Left lung (tissue), 10 donors: Measurements from ENCODE around the gene IZUMO4. TPM values are rescaled to one million over a fixed set of nuclear protein-coding genes. Genes with fewer than 3 reads are reported as not detected.
A peak's percentile ranks its signal among the peaks of the same experiment; 100 is the strongest.

Source experiments
- ATAC-seq: fragments of 200-7000 bp; cut with Tn5 transposase; one replicate; pipeline ENCODE4 v1.9.1; 2020; ENCODE audit warnings: moderate library complexity
- DNase-seq, 4 donors: peaks; one replicate each; pipeline ENCODE4 v3.0.0-alpha.2; 2013 to 2020
- H3K27ac ChIP-seq, 2 donors: fragments of 200-600 bp; sonication (generic) in 1 of 2; one replicate each; pipeline versions ENCODE4 v1.5.0 to v1.8.0; 2020 to 2021
- H3K27me3 ChIP-seq, 2 donors: fragments of 200-600 bp; sonication (generic) in 1 of 2; one replicate each; pipeline versions ENCODE4 v1.5.0 to v1.8.0; 2020 to 2021
- H3K36me3 ChIP-seq, 2 donors: fragments of 200-600 bp; sonication (generic) in 1 of 2; one replicate each; pipeline versions ENCODE4 v1.5.0 to v1.8.0; 2020 to 2021
- H3K4me1 ChIP-seq, 2 donors: fragments of 200-600 bp; one replicate each; pipeline ENCODE4 v1.8.0; 2021
- H3K4me3 ChIP-seq, 2 donors: fragments of 200-600 bp; sonication (generic) in 1 of 2; one replicate each; pipeline versions ENCODE4 v1.5.0 to v1.8.0; 2020 to 2021; ENCODE audit warnings: mild to moderate bottlenecking in 1 of 2
- H3K9me3 ChIP-seq, 2 donors: fragments of 200-600 bp; sonication (generic) in 1 of 2; one replicate each; pipeline versions ENCODE4 v1.5.0 to v1.8.0; 2020 to 2021
- intact Hi-C, 2 donors: fragments of 100-400 bp; cut with DNase I; formaldehyde crosslinking; loops; one replicate each; pipeline versions ENCODE4 v1.11.2 to v1.14.2; 2022
- polyA plus RNA-seq, 6 donors: library from polyadenylated mRNA; unstranded; fragments of 120-200 nt; gene quantifications; one replicate each; pipeline ENCODE4 v1.2.1, GENCODE V29; 2013; ENCODE audit not compliant: insufficient read length in 6 of 6
- total RNA-seq, 2 donors: library from RNA; stranded (reverse); fragmentation: NEBNext Ultra II Directional; extraction: Animal tissue kit (Norgen Biotek cat#: 25700); gene quantifications; one replicate each; pipeline ENCODE4 v1.2.1, GENCODE V29; 2021
- TF ChIP-seq, protein P1 (sequence below), 2 donors: fragments of 200-600 bp; sonication (generic) in 1 of 2; IDR thresholded peaks; one replicate each; pipeline versions ENCODE4 v1.5.0 to v1.8.0; 2021; ENCODE audit warnings: antibody characterized with exemption in 2 of 2
- donor health status: DM: no; HTN: yes; CAD: no.
- donor health status: DM: no; HTN: no; CAD: no.

IZUMO4 gene
- total and polyA plus RNA-seq, 8 donors, result 2.6 to 8.5 (median 5.9) TPM

- H3K4me1 ChIP-seq, result peaks cover 30 to 39% of the 10 kb centered on the region in 2 donors
- no peak for DNase-seq
- TF ChIP-seq, protein P1, sequence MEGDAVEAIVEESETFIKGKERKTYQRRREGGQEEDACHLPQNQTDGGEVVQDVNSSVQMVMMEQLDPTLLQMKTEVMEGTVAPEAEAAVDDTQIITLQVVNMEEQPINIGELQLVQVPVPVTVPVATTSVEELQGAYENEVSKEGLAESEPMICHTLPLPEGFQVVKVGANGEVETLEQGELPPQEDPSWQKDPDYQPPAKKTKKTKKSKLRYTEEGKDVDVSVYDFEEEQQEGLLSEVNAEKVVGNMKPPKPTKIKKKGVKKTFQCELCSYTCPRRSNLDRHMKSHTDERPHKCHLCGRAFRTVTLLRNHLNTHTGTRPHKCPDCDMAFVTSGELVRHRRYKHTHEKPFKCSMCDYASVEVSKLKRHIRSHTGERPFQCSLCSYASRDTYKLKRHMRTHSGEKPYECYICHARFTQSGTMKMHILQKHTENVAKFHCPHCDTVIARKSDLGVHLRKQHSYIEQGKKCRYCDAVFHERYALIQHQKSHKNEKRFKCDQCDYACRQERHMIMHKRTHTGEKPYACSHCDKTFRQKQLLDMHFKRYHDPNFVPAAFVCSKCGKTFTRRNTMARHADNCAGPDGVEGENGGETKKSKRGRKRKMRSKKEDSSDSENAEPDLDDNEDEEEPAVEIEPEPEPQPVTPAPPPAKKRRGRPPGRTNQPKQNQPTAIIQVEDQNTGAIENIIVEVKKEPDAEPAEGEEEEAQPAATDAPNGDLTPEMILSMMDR (IDR thresholded peaks at IDR 0.05), result no peak
- ATAC-seq, result no peak
- no peak overlapping the region for H3K4me3 ChIP-seq
- H3K36me3 ChIP-seq, result no peaks in the 10 kb centered on the region
- intact Hi-C loops, result no loop called here
- H3K27ac ChIP-seq, result peak overlapping the region; percentile 42 to 49
- H3K27me3 ChIP-seq, result no peaks in the 10 kb centered on the region
- H3K9me3 ChIP-seq, result no peaks in the 10 kb centered on the region
These were observed 32.3 kb upstream of the IZUMO4 start for GRCh38 chr19:2064395-2064787.

DNA sequence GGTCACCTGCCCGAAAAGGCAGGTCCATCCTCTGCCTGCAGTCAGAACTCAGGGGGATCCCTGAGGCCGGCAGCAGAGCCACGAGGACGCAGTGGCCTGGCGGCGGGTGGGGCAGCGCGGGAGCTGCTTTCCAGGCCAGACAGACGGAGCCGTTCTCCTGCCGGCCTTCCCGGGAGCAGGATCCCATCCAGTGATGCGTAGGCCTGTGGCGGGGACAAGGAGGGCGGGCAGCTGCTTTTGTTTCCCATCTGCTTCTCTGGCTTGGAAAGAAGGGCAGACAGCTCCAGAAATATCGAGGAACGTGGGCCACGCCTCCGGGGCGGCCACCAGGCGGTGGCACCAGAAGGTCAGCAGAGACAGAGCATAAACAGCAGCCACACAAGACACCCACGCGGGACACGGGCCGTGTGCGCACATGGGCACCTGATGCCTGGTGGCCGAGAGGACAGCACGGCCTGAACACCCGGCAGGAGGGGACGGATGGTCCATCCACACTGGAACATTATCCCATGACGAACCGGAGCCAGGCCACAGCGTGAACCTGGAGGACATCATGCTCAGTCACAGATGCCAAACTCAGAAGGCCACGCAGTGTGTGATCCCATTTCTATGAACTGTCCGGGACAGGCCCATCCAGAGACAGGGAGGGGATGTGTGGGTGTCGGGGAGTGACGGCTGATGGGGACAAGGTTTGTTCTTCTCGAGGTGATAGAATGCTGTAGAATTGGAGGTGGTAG lies 31.8 kb upstream of the IZUMO4 start:
- Histone ChIP-seq H3K4me1 (peaks cover 24 to 39% of the 10 kb centered on the region in 2 donors), H3K27ac (peak overlapping the region; percentile 42 to 49), H3K4me3 (no peak overlapping the region), H3K27me3 (no peaks in the 10 kb centered on the region), H3K36me3 (peaks cover 0 to under 1% of the 10 kb centered on the region in 2 donors), H3K9me3 (no peaks in the 10 kb centered on the region)
- TF ChIP-seq, protein P1 (IDR thresholded peaks at IDR 0.05), result no peak
- DNase-seq, result no peak
- no peak for ATAC-seq
- intact Hi-C loops, result loop anchor here in 1 of 2 donors (5.0 kb wide), 1 partner anchor 48 kb away; the partner anchor contains the start of gene BTBD2

DNA sequence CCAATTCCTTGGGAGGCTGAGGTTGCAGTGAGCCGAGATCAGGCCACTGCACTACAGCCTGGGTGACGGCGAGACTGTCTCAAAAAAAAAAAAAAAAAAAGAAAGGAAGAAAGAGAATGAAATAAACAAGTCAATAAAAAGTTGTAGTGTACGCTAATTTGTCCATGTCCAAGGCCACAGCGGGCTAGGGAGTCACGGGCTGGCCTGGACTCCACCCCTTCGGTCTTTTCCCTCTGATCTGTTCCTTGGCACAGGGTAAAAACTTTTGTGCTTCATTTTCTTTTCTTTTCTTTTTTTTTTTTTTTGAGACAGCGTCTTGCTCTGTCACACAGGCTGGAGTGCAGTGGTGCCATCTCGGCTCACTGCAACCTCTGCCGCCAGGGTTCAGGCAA lies 26.3 kb upstream of the IZUMO4 start:
- Histone ChIP-seq H3K9me3 (no peaks in the 10 kb centered on the region), H3K4me1 (peaks cover 0 to 44% of the 10 kb centered on the region in 2 donors), H3K4me3 (no peak overlapping the region), H3K36me3 (peaks cover 0 to 53% of the 10 kb centered on the region in 2 donors), H3K27me3 (no peaks in the 10 kb centered on the region), H3K27ac (no peak overlapping the region)
- TF ChIP-seq, protein P1 (IDR thresholded peaks at IDR 0.05), result no peak
- DNase-seq (no peak), ATAC-seq (no peak)
- intact Hi-C loops, result no loop called here

DNA sequence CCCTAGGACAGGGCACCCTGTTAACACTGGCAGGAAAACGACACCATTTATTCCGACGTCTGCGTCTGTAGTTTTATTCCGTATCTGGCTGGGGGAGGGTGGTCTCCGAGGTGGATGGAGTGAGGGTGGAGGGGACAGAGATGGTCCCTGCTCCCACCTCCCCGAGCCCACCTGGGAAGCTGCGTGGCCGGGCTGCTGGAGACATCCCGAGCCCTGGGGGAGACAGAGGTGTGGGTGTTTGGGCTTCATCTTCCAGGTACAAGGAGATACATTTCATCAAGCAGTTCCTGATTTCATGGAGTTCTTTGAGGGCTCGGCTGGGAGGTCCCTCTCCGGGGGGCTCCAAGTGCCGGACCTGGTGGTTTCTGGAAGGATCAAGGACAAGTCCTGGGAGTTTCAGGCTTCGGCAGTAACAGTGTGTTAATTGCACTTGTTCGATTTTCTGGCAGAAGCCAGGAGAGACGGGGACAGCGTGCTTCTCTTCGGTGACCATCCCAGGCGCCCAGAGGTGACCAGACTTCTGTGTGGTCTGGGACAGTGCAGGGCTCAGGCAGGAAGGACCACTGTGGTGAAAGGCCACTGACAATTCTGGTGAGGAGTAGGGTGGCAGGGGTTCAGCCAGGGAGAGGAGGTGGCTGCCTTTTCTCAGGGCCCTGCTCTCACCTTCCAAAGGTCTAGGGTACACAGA lies 25.6 kb upstream of the IZUMO4 start:
- peaks cover 0 to 46% of the 10 kb centered on the region in 2 donors for H3K4me1 ChIP-seq
- H3K4me3 ChIP-seq, result no peak overlapping the region
- DNase-seq (no peak), ATAC-seq (no peak)
- H3K27ac ChIP-seq, result no peak overlapping the region
- no peaks in the 10 kb centered on the region for H3K27me3 ChIP-seq
- peaks cover 0 to 60% of the 10 kb centered on the region in 2 donors for H3K36me3 ChIP-seq
- TF ChIP-seq, protein P1 (IDR thresholded peaks at IDR 0.05), result no peak
- intact Hi-C loops, result no loop called here
- H3K9me3 ChIP-seq, result no peaks in the 10 kb centered on the region
